NK-92 (cell line): ENCODE results near the gene MLXIP.
"Not testable (repeated sequence)": the region's sequence is repeated elsewhere in the genome, so short reads cannot be mapped to it uniquely, and the experiment has no call there.

ENCODE experiments used
- DNase-seq: peaks from one replicate; lab custom pipeline; 2025; ENCODE audit not compliant: unreplicated experiment; lab: John Stamatoyannopoulos, UW

MLXIP gene

GRCh38 chr12:122051231-122051876 is 27.2 kb upstream of the MLXIP start:
- DNase-seq: no peak

GRCh38 chr12:122052285-122052684 is 26.3 kb upstream of the MLXIP start:
- DNase-seq: no peak

GRCh38 chr12:122054842-122055520 is 23.6 kb upstream of the MLXIP start:
- no peak for DNase-seq

- not testable (repeated sequence) for DNase-seq
Observed at GRCh38 chr12:122056406-122056805, 22.1 kb upstream of the MLXIP start.

GRCh38 chr12:122057007-122057735 is 21.4 kb upstream of the MLXIP start:
- no peak for DNase-seq

GRCh38 chr12:122057769-122058168 is 20.8 kb upstream of the MLXIP start:
- no peak for DNase-seq

GRCh38 chr12:122058549-122059149 is 19.9 kb upstream of the MLXIP start:
- DNase-seq: no peak

- no peak for DNase-seq
Observed at GRCh38 chr12:122059203-122059960, 19.2 kb upstream of the MLXIP start.

GRCh38 chr12:122060081-122060501 is 18.5 kb upstream of the MLXIP start:
- DNase-seq: no peak

- no peak for DNase-seq
Observed at GRCh38 chr12:122061253-122061652, 17.3 kb upstream of the MLXIP start.

GRCh38 chr12:122062832-122063693 is 15.5 kb upstream of the MLXIP start:
- no peak for DNase-seq

GRCh38 chr12:122063694-122064024 is 14.9 kb upstream of the MLXIP start:
- DNase-seq: no peak

- no peak for DNase-seq
Observed at GRCh38 chr12:122064025-122064777, 14.4 kb upstream of the MLXIP start.

GRCh38 chr12:122064780-122065588 is 13.6 kb upstream of the MLXIP start:
- DNase-seq: no peak

- DNase-seq: no peak
Observed at GRCh38 chr12:122067548-122067947, 11.0 kb upstream of the MLXIP start.

- DNase-seq: no peak
Observed at GRCh38 chr12:122067966-122068365, 10.6 kb upstream of the MLXIP start.

- no peak for DNase-seq
Observed at GRCh38 chr12:122072031-122072970, 6.3 kb upstream of the MLXIP start.

- no peak for DNase-seq
Observed at GRCh38 chr12:122073815-122074214, 4.7 kb upstream of the MLXIP start.
